ENCODE results near the gene PARD3B. TPM values are rescaled to one million over a fixed set of nuclear protein-coding genes. Genes with fewer than 3 reads are reported as not detected.

Gene PARD3B
- total RNA-seq, 2 donors from 2014 or later, result 14.7 to 25.0 TPM

DNA sequence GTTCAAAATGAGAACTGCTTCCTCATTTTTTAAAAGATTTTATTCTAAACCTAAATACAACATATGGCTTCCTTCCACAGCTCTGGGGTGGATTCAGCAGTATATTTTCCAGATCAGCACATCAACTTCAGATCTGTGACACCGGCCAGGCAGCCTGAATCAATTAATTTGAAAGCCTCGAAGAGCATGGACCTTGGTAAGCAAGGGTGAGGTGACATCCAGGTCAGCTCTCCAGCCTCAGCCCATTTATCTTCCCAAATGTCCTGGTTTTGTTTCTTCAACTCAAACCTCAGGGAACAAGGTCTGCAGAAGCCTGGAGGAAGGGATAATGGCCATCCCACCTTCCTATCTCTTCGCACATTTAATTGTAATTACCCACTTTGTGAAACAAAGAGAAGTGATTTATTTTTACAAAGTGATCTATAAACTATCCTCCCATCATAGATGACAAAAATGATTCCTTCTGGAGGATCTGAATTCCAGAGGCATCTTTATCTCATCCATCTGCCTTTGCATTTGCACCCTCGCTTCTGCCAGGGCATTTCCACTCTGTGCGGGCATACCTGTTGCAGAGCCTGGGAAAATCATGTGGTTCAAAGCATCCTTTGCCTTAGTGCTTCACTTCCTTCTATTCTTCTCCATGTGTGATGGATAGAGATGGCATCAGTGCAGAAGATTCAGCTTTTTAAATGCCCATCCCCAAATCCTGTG, 648.0 kb downstream of the PARD3B start:
- Histone ChIP-seq H3K27me3 (replicated peaks; ENCODE audit: insufficient read depth) (no peaks in the 10 kb centered on the region), H3K9me3 (no peaks in the 10 kb centered on the region), H3K4me3 (no peak overlapping the region), H3K36me3 (no peaks in the 10 kb centered on the region), H3K27ac (no peak overlapping the region), H3K4me1 (replicated peaks) (no peaks in the 10 kb centered on the region)
- no peak for DNase-seq (ENCODE audit: low spot score)
- no peak for TF ChIP-seq POLR2A (IDR thresholded peaks at IDR 0.05)
- TF ChIP-seq, protein P1, sequence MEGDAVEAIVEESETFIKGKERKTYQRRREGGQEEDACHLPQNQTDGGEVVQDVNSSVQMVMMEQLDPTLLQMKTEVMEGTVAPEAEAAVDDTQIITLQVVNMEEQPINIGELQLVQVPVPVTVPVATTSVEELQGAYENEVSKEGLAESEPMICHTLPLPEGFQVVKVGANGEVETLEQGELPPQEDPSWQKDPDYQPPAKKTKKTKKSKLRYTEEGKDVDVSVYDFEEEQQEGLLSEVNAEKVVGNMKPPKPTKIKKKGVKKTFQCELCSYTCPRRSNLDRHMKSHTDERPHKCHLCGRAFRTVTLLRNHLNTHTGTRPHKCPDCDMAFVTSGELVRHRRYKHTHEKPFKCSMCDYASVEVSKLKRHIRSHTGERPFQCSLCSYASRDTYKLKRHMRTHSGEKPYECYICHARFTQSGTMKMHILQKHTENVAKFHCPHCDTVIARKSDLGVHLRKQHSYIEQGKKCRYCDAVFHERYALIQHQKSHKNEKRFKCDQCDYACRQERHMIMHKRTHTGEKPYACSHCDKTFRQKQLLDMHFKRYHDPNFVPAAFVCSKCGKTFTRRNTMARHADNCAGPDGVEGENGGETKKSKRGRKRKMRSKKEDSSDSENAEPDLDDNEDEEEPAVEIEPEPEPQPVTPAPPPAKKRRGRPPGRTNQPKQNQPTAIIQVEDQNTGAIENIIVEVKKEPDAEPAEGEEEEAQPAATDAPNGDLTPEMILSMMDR (IDR thresholded peaks at IDR 0.05), result no peak
- TF ChIP-seq POLR2AphosphoS5 (IDR thresholded peaks at IDR 0.05), result no peak
- 79% methylated on average over 5 of the region's 5 CpGs for WGBS
- intact Hi-C loops (cut with DNase I), result no loop called here

DNA sequence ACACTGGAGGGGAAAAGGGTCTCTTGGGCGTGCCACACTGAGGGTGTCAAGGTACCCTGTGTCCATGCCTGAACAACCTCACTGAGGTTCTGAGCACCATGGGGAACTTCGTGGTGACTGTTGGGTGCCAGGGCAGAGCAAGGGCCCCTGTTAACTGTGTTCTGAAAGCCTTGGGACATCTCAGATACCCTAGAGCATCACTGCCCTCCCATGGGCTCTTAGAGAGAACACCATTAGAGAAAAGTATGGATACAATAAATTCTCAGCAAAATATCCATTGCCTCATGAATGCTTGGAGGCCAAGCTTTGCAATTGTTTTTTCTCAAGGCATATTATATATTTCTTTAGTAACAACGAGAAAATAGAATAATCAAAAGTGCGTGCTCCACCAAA, 648.6 kb downstream of the PARD3B start:
- no peak for DNase-seq (ENCODE audit: low spot score)
- TF ChIP-seq POLR2AphosphoS5 (IDR thresholded peaks at IDR 0.05) (no peak), POLR2A (IDR thresholded peaks at IDR 0.05) (no peak)
- TF ChIP-seq, protein P1 (IDR thresholded peaks at IDR 0.05), result no peak
- Histone ChIP-seq H3K27me3 (replicated peaks; ENCODE audit: insufficient read depth) (no peaks in the 10 kb centered on the region), H3K27ac (no peak overlapping the region), H3K4me1 (replicated peaks) (no peaks in the 10 kb centered on the region), H3K9me3 (no peaks in the 10 kb centered on the region), H3K36me3 (no peaks in the 10 kb centered on the region), H3K4me3 (no peak overlapping the region)
- WGBS, result 93% methylated on average over 4 of the region's 4 CpGs
- intact Hi-C loops (cut with DNase I), result no loop called here

DNA sequence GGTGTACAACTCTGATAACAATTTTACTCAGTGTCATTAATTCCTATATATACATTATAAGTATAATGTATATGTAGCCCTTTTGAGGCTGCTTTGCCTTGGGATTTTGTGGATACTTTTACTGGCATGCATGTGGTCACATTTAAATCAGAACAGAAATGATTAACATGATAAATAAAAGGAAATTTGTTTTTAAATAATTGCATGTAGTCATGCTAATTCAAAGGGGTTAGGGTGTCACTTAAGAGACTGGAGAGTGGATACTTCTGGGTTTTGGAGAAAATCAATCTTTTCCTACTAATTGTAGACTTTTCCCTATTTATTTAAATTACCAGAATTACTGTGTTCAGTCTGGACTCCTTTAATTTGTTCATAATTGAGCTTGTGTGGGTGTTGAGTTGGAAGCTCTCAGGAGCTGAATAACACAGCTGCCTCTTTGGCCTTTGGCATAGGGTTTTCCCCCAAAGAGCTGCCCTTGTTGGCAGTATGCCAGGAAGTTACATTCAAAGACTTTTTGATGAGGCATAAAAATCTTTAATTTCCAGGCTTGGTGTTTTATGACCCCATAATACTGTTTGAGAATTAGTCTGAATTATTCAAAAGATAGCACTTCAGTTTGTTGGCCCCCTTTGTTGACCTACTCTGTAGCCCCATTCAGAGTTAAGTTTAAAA, 652.3 kb downstream of the PARD3B start:
- Histone ChIP-seq H3K27me3 (replicated peaks; ENCODE audit: insufficient read depth) (no peaks in the 10 kb centered on the region), H3K27ac (no peak overlapping the region), H3K4me3 (no peak overlapping the region), H3K9me3 (no peaks in the 10 kb centered on the region), H3K4me1 (replicated peaks) (no peaks in the 10 kb centered on the region), H3K36me3 (no peaks in the 10 kb centered on the region)
- intact Hi-C loops (cut with DNase I), result no loop called here
- no peak for DNase-seq (ENCODE audit: low spot score)
- TF ChIP-seq, protein P1 (IDR thresholded peaks at IDR 0.05), result no peak
- TF ChIP-seq POLR2A (IDR thresholded peaks at IDR 0.05), result no peak
- TF ChIP-seq POLR2AphosphoS5 (IDR thresholded peaks at IDR 0.05), result no peak

DNA sequence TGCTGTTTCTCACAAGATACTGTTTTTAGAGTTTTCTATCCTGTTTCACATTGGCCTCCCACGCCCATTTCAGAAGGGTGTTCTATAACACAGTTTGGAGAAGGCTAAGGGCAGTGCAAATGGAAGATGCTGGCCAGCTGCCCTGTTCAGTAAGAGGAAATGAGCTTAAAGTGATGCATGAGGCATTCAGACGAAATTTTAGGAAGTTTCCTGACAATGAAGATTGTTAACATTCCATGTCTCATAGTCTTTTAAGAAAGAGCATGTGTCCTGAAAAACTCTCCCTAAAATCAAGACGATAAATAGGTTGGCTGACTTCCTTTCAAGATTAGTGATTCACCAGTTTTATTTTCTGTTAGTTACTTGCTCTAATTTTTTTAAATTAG, 652.9 kb downstream of the PARD3B start:
- TF ChIP-seq POLR2AphosphoS5 (IDR thresholded peaks at IDR 0.05), result no peak
- no peak for TF ChIP-seq POLR2A (IDR thresholded peaks at IDR 0.05)
- TF ChIP-seq, protein P1 (IDR thresholded peaks at IDR 0.05), result no peak
- Histone ChIP-seq H3K27ac (no peak overlapping the region), H3K27me3 (replicated peaks; ENCODE audit: insufficient read depth) (no peaks in the 10 kb centered on the region), H3K4me3 (no peak overlapping the region), H3K9me3 (no peaks in the 10 kb centered on the region), H3K4me1 (replicated peaks) (no peaks in the 10 kb centered on the region), H3K36me3 (no peaks in the 10 kb centered on the region)
- 62% methylated on average over 3 of the region's 3 CpGs for WGBS
- DNase-seq (ENCODE audit: low spot score), result no peak
- intact Hi-C loops (cut with DNase I), result no loop called here

All from prostate gland (tissue), 2 donors.